ENCODE results near the gene PRPF18. TPM values are rescaled to one million over a fixed set of nuclear protein-coding genes. Genes with fewer than 3 reads are reported as not detected.

Gene PRPF18
- total and polyA plus RNA-seq, 9 donors, result 13.0 to 22.4 (median 18.2) TPM

DNA sequence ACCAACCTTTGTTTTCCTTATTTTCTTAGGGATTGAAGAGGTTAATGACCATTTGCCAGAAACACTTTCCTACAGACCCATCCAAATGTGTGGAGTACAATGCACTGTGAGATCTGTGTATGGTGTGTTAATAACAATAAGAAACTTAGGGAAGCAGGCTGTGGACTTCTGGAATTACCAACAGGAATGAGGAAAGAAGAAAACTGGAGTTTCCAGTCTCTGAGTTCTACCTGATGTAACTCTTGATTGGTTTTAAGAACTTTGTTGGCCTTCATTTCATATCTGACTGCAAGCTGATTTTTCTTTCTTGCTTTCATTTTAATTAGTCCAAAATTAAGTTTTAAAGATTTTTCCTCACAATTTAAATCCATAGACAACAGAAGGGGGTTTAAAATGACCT is 43.5 kb downstream of the PRPF18 start:
- Histone ChIP-seq H3K4me3 (no peak overlapping the region), H3K36me3 (no peaks in the 10 kb centered on the region), H3K9me3 (no peaks in the 10 kb centered on the region), H3K27me3 (no peaks in the 10 kb centered on the region), H3K27ac (no peak overlapping the region), H3K4me1 (ENCODE audit: insufficient read depth) (peaks cover 1% of the 10 kb centered on the region)
- DNase-seq, result no peak
- TF ChIP-seq, protein P1, sequence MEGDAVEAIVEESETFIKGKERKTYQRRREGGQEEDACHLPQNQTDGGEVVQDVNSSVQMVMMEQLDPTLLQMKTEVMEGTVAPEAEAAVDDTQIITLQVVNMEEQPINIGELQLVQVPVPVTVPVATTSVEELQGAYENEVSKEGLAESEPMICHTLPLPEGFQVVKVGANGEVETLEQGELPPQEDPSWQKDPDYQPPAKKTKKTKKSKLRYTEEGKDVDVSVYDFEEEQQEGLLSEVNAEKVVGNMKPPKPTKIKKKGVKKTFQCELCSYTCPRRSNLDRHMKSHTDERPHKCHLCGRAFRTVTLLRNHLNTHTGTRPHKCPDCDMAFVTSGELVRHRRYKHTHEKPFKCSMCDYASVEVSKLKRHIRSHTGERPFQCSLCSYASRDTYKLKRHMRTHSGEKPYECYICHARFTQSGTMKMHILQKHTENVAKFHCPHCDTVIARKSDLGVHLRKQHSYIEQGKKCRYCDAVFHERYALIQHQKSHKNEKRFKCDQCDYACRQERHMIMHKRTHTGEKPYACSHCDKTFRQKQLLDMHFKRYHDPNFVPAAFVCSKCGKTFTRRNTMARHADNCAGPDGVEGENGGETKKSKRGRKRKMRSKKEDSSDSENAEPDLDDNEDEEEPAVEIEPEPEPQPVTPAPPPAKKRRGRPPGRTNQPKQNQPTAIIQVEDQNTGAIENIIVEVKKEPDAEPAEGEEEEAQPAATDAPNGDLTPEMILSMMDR (IDR thresholded peaks at IDR 0.05), result no peak
- TF ChIP-seq EP300 (IDR thresholded peaks at IDR 0.05), result no peak
- TF ChIP-seq POLR2A (IDR thresholded peaks at IDR 0.05), result no peak
- intact Hi-C loops (cut with DNase I), result no loop called here

DNA sequence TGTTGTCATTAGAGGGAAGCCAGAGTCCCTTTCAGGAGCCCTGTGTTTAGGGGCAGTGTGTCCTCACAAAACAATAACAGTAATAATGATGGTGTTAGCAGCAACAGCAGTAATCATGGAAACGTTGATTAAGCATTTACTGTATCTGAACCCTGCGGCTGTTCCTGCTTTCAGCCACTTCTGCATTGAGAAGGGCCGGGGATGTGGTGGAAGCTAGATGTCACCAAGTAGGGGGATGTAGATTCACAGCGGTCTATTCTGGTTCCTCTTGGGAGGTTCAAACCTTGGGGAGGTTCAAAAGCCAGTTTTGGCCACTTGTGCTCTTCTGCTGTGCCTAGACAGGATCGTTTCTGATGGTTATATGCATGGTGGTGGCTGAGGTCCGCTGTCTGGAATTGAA is 44.8 kb downstream of the PRPF18 start:
- no peak for DNase-seq
- intact Hi-C loops (cut with DNase I), result no loop called here
- Histone ChIP-seq H3K9me3 (no peaks in the 10 kb centered on the region), H3K4me1 (ENCODE audit: insufficient read depth) (no peaks in the 10 kb centered on the region), H3K36me3 (no peaks in the 10 kb centered on the region), H3K27me3 (no peaks in the 10 kb centered on the region), H3K4me3 (no peak overlapping the region), H3K27ac (no peak overlapping the region)
- TF ChIP-seq POLR2A (IDR thresholded peaks at IDR 0.05), result no peak
- TF ChIP-seq, protein P1 (IDR thresholded peaks at IDR 0.05), result no peak
- TF ChIP-seq EP300 (IDR thresholded peaks at IDR 0.05), result no peak
- WGBS, 3 donors, result 90 to 97% (median 93%) methylated on average over 6 of the region's 6 CpGs

DNA sequence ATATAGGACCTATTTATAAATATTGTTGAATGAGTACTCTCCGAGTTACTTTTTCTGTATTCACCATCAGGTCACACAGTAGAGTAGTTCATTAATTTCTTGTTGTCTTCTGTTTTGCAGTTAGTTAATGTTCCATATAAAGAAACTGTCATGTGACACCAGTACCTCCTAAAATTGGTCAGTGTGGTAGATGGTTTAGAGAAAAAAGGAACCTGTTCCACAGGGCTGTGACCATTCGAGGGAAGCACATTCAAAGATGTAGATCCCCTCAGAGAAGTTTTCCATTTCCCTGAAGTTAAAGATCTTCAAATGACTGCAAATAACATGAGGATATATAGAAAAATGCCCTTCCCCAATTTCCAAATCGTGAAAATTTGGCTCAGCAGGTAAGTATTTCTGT is 45.7 kb downstream of the PRPF18 start:
- 87 to 93% (median 88%) methylated on average over 3 of the region's 3 CpGs for WGBS, 3 donors
- DNase-seq, result no peak
- H3K36me3 ChIP-seq, result no peaks in the 10 kb centered on the region
- H3K9me3 ChIP-seq, result no peaks in the 10 kb centered on the region
- intact Hi-C loops (cut with DNase I), result no loop called here
- no peaks in the 10 kb centered on the region for H3K4me1 ChIP-seq (ENCODE audit: insufficient read depth)
- TF ChIP-seq EP300 (IDR thresholded peaks at IDR 0.05), result no peak
- no peak for TF ChIP-seq POLR2A (IDR thresholded peaks at IDR 0.05)
- TF ChIP-seq, protein P1 (IDR thresholded peaks at IDR 0.05), result no peak
- H3K27ac ChIP-seq, result no peak overlapping the region
- no peaks in the 10 kb centered on the region for H3K27me3 ChIP-seq
- no peak overlapping the region for H3K4me3 ChIP-seq

DNA sequence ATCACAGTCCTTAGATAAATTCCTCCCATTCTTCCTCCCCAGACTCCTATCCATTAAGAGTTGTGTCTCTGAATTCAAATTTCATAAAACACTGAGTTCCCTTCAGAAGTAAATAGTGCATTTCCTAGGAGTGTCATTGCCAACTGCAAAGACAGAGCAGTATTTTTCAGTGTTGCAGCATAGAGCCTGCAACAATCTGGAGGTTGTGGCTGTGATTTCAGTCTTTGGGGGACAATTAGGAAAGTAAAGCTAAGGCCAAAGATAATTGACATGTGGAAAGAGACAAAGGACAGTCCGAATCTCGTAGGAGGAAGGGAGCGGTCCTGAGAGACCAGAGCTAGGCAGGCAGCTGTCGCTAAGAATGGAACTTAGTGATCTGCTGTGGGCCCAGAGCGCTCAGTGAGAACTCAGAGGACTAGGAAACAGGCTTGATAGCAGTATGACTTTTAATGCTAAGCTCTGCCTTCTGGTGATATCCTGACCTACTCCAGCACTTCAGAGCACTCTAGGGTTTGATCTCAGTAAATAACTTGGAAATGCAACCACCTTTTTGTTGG is 46.2 kb downstream of the PRPF18 start:
- H3K9me3 ChIP-seq, result no peaks in the 10 kb centered on the region
- WGBS, 3 donors, result 84 to 96% (median 87%) methylated on average over 5 of the region's 5 CpGs
- intact Hi-C loops (cut with DNase I), result no loop called here
- no peaks in the 10 kb centered on the region for H3K36me3 ChIP-seq
- no peaks in the 10 kb centered on the region for H3K4me1 ChIP-seq (ENCODE audit: insufficient read depth)
- DNase-seq, result no peak
- H3K27me3 ChIP-seq, result no peaks in the 10 kb centered on the region
- H3K4me3 ChIP-seq, result no peak overlapping the region
- no peak for TF ChIP-seq POLR2A (IDR thresholded peaks at IDR 0.05)
- TF ChIP-seq, protein P1 (IDR thresholded peaks at IDR 0.05), result no peak
- no peak for TF ChIP-seq EP300 (IDR thresholded peaks at IDR 0.05)
- no peak overlapping the region for H3K27ac ChIP-seq
